ENCODE results near the gene C11orf42.
"Not testable (repeated sequence)": the region's sequence is repeated elsewhere in the genome, so short reads cannot be mapped to it uniquely, and the experiment has no call there.

The C11orf42 gene

DNA sequence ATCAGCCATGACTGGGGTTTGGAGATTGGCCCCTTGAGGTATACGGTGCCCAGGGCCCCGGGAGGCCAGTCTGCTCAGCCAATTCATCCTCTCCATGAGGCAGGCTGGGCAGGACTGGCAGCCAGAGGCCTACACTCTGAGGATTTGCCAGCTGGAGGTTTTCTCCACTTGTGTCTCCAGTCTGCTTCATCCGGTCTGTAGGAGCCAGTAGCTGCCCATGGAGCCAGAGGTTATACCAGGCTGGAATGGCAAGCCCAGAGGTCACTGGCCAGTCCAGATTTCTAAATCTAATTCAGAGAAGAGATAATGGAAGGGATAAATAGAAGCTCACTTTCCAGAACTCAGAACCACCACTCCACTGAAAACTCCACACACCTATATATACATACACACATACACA, 19.1 kb downstream of the C11orf42 start:
- DNase-seq, result no peak

- no peak for DNase-seq
Observed at GRCh38 chr11:6225024-6225423, 19.7 kb downstream of the C11orf42 start.

DNA sequence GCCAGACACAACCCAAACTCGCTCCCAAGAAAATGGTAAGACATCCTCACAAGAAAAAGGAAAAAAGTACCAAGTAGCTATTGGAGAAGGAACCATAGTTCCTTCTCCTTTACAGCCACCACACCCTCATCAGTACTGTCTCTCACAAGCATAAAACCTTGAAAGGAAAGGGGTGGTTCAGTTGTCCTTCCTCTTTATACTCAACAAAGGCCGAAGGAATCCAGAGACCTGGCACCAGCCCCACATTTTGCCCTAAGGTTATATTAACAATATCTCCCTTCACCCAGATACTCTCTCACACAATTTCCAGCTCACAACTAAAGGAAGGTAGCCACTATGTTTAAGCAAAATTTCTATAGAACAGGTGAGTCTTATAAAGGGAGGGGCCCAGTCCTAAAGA, 20.5 kb downstream of the C11orf42 start:
- no peak for DNase-seq

GRCh38 chr11:6228520-6228919, 23.2 kb downstream of the C11orf42 start:
- DNase-seq, result no peak

DNA sequence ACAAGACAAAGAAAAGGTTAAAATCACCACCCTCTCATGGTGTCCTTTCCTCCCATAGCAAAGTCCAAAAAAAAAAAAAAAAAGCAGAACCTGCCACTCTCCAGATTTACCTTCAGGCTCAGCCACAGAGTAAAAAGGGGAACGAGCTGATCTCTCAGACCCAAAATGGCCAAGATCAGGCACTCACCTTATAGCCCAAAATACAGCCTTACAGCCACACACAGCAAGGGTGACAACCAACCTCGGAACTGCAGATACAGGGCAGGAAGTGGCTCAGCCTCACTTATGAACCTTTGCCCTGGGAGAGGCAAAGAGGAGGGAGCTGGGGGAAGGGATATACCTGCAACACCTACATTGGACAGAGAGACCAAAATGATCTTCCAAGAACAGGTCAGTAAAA, 24.6 kb downstream of the C11orf42 start:
- peak; percentile 14 for DNase-seq

DNA sequence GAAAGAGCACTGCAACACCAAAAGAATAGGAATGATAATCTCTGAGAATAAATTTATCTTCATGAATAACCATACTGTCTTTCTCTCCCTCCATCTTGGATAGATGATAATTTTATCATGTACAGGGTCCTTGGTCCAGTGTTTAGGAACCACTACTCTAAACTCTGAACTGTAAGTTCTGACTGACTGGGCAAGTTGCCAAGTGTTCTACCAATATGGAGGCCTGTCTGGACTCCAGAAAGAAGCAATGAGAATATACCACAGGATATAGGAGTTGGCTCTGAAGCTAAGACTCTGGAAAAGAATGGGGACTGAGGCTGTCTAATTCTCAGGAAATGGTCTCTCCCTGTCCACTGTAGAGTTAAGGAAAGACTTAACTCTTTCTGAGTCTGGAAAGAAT, 27.5 kb downstream of the C11orf42 start:
- no peak for DNase-seq

DNA sequence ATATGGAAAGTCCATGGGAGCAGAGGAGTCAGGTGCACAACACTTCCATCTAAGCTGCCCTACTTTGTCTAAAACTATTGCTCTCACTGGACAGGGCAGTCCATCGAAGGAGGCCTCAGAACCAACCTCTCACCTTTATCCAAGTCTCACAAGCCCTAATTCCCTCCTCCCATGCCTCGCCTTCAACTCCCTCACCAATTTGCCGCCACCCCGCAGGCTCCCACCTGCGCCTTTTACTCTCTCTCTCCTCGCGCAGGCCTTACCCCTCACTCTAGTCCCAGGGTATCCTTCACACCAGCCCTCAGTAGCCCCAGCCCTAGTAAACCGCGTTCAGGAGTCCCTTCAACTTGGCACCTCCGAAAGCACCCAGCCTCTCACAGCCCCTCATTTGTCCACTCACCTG, 28.6 kb downstream of the C11orf42 start:
- no peak for DNase-seq

GRCh38 chr11:6234387-6235107, 29.2 kb downstream of the C11orf42 start, which contains the start of gene FHIP1B:
Gene FHIP1B, minus strand, starts transcription at chr11:6234636. Its CDS starts 10,120 bp downstream, at chr11:6224516.
- DNase-seq, result peak; percentile 99

DNA sequence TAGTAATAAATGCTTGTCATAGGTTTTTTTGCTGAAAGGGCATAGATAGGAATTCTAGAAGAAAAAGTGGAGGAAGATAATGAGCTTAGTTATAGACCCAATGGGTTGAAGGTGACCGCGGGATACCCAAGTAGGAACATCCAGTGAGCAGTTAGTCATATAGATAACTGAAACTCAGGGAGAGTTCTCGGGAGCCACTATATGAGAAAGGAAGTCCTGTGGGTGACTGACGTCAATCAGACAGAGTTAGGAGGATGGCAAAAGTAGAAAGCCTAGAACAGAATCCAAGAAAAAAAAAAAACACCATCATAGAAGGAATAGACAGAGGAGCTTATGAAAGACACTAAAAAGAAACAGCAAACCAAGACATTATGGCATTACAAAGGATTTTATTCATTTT, 31.9 kb downstream of the C11orf42 start:
- DNase-seq, result no peak

DNA sequence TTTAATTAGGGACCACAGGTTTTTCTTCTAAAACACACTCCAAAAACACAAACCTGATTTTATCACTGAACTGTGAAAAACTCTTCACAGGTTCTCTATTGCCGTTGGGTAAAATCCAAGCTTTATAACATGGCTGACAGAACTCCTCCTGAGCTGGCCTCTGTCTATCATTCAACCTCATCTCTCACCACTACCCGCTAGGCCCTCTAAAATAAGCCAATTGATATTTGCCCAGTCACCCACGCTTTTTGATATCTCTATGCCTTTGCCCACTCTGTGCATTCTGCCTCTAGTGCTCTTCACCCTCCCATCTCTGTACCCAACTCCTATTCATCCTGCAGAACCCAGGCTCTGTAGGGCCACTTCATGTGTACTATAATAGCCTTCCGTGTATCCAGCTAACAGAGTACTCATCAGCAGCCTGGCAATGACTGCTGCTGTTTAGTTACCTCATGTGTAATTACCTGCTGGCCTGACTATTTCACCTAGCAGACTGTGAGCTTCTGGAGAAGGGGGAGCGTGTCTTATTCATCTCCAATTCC, 32.5 kb downstream of the C11orf42 start:
- no peak for DNase-seq

GRCh38 chr11:6238902-6239301, 33.5 kb downstream of the C11orf42 start, which contains the start of gene CNGA4:
Gene CNGA4, plus strand, starts transcription at chr11:6239089. Its CDS starts 118 bp downstream, at chr11:6239207.
- no peak for DNase-seq

DNA sequence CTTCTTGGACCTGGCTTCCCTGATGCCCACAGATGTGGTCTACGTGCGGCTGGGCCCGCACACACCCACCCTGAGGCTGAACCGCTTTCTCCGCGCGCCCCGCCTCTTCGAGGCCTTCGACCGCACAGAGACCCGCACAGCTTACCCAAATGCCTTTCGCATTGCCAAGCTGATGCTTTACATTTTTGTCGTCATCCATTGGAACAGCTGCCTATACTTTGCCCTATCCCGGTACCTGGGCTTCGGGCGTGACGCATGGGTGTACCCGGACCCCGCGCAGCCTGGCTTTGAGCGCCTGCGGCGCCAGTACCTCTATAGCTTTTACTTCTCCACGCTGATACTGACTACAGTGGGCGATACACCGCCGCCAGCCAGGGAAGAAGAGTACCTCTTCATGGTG, 34.8 kb downstream of the C11orf42 start:
- no peak for DNase-seq

DNA sequence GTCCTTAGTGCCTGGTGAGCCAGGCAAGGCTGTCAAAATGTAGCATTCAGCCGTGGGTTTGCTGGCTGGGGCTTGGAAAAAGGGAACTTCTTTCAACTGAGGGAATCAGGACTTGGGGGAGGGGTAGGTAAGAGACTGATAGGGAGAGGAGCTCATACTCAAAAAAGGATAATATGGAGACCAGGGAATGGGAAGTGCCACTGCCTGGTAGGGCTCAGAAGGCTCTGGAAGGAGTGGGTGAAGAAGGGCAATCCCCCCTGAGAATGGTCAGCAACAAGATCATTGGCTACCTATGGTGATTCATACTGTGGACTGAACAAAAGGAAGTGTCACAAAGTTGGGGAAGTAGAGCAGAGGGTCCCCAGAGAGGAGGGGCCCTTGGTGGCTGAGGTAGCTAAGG, 35.4 kb downstream of the C11orf42 start:
- no peak for DNase-seq

DNA sequence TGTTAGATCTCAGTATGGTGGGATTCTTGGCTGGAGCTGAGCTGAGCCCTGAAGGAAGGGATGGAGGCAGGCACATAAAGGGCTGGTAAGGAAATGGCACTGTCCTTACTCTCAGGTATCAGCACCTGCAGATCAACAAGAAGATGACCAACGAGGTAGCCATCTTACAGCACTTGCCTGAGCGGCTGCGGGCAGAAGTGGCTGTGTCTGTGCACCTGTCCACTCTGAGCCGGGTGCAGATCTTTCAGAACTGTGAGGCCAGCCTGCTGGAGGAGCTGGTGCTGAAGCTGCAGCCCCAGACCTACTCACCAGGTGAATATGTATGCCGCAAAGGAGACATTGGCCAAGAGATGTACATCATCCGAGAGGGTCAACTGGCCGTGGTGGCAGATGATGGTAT, 36.0 kb downstream of the C11orf42 start:
- DNase-seq, result no peak

DNA sequence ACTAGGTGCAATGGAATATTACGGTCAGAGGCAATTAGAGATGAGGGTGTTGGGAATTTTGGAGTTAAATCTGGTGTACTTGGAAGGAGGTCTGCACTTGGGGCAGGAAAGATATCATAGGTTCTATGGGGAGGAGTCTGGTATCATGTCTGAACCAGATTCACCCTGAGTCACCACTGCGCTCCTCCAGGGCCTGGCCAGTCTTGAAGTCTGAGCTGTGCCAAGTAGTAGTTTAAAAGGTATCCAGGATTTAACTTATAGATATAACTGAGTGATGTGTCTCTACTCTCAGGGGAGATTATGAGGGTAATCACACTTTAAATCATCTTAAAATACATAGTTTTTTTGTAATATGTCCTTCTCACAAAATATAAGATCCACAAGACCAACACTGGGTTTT, 40.2 kb downstream of the C11orf42 start:
- DNase-seq, result no peak

DNA sequence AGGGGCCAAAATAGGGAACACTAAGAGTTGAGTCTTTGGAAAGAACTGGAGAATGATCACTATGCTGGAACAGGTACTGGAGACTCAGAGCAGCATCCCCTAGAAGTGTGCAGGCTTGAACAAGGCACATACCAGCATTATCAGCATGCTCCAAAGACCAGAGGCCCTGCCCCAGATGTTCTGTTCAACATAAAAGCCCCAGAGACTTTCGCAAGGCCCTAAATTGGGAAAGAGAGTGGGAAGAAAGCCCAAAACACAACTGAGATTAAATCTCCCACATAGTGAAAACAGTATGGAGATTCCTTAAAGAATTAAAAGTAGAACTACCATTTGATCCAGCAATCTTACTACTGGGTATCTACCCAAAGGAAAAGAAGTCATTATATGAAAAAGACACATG, 42.9 kb downstream of the C11orf42 start:
- DNase-seq, result no peak

DNA sequence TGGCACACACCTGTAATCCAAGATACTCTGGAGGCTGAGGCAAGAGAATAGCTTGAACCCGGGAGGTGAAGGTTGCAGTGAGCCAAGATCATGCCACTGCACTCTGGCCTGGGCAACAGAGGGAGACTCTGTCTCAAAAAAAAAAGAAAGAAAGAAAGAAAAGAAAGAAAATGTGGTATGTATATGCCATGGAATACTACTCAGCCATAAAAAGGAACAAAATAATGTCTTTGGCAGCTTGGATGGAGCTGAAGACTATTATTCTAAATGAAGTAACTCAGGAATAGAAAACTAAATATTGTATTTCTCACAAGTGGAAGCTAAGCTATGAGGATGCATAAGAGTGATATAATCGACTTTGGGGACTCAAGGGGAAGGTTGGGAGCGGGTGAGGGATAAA, 43.5 kb downstream of the C11orf42 start:
- not testable (repeated sequence) for DNase-seq

DNA sequence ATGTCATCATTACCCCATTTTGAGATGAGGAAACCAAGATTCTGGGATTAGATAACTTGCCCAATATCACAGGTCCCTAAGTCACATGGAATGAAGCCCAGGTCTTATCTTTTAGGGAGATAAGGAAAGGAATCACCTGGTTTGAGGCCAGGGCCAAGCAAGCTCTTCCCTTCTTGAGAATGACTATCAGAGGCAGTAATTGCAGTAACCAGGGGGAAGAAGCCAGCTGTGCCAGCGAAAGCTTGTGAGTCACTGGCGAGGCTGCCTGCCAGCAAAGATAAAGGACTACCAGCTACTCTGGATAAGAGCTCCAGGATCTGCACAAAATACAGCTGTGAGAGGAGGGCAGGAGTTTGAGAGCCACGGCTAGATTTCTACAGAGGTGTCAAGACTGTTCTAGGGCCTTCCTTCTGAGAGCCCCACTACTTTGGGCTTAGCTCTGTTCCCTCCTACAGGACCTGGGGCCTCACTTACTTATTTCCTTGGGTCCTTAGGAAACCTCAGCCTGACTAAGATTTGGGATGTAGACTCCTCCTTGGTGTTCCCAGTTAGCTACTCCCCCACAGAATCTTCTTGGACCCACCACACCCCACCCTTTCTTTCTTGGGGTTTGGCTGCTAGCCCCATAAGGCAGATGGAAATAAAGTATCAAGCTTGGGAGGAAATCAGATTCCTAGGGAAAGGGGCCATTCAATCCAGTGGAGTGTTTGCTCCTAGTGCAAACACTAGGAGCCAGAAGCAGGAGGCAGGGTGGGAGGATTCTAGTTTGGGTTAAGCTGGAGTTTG, 44.6 kb downstream of the C11orf42 start:
- no peak for DNase-seq

GRCh38 chr11:6251120-6251733, 45.9 kb downstream of the C11orf42 start:
- DNase-seq, result peak; percentile 60

DNA sequence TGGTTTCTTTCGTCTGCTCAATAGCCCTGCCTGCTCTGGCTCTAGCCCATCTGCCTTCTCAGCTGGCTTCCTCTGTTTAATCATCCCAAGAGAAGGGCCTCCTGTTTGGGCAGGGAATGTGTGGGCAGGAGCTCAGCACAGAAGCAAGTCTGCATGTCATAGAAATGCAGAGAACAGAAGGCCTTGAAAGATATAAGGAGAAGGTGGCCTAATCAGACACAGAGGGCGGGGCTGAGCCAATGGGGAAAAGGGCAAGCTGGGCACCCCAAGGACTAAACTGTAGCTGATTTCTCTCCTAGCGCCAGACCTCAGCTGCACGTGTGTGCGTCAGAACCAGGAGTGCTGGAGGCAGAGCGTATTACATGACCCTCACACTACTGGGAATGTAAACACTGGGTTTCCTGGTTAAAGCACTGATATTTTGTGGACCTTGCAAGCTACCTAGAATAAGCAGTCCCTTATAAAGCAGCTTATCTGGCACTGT, 46.7 kb downstream of the C11orf42 start:
- no peak for DNase-seq

- DNase-seq, result no peak
Observed at GRCh38 chr11:6253197-6253596, 47.8 kb downstream of the C11orf42 start.

DNA sequence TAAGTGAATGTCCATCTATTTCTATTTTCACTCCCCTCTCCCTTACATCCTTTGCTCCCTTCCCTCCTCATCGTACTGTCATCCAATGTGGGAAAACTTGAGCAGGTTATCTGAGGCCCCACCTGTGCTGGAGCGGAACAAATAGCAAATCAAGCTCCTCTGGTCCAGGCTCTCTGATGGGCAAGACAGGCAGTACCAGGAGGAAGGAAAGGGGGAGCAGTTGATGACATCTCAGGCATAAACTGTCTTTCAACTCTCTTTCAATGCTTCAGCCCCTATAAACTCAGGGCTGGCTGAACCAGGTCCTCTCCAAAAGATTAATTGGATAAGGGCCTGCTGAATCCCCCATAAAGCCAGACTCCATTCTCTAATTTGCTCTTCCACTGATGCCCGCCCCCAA, 52.8 kb downstream of the C11orf42 start:
- no peak for DNase-seq

DNA sequence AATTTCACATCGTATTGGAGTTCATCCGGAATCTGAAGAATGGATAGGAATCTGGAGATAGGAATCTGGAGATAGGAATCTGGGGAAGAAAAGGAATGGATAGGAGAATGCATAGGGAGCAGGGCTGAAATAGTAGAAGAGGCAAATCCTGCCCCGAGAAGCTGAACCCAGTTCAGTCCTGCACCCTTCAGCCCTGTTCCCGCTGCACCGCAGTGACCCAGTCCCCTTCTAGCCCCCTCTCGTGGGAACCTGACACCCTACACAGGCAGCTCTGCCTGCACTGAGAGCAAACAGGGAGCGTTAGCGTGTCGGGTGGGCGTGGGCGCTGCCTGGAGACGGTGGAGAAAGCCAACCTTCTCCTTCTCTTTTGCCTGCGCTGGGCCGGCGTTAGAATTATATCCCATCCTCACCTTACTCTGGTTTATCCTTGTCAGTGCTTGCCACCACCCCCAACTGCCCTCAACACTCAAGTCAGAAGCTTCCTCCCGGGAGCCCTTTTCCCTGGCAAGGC, 53.3 kb downstream of the C11orf42 start:
- DNase-seq, result no peak
